NCI-H69 (cell line): ENCODE data around the gene SNCB.

Experiments used
- DNase-seq: peaks from one replicate; lab custom pipeline; 2025; lab: John Stamatoyannopoulos, UW

Gene SNCB

DNA sequence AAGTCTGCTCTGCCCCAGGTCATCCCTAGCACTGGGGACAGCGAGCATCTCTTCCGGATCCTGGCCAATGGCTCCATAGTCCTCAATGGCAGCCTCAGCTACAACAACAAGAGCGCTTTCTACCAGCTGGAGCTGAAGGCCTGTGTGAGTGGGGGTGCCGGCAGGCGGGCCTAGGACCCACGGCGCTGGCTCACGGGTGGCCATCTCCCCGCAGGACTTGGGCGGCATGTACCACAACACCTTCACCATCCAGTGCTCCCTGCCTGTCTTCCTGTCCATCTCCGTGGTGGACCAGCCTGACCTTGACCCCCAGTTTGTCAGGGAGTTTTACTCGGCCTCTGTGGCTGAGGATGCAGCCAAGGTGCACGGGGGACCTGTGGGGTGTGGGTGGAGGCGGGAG, 55.3 kb downstream of the SNCB start:
- DNase-seq, result no peak

DNA sequence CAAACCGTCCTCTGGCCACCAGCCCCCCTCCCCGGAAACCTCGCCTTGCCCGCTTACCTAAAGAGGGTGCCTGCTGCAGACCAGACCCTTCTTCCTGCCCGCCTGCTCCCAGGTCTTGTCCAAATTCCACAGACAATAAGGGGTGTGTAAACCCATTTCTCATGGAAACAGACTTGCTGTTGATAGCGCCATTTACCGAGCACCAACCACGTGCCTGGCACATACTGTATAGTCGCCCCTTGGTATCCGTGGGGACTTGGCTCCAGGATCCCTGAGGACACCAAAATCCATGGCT, 56.1 kb downstream of the SNCB start:
- no peak for DNase-seq

DNA sequence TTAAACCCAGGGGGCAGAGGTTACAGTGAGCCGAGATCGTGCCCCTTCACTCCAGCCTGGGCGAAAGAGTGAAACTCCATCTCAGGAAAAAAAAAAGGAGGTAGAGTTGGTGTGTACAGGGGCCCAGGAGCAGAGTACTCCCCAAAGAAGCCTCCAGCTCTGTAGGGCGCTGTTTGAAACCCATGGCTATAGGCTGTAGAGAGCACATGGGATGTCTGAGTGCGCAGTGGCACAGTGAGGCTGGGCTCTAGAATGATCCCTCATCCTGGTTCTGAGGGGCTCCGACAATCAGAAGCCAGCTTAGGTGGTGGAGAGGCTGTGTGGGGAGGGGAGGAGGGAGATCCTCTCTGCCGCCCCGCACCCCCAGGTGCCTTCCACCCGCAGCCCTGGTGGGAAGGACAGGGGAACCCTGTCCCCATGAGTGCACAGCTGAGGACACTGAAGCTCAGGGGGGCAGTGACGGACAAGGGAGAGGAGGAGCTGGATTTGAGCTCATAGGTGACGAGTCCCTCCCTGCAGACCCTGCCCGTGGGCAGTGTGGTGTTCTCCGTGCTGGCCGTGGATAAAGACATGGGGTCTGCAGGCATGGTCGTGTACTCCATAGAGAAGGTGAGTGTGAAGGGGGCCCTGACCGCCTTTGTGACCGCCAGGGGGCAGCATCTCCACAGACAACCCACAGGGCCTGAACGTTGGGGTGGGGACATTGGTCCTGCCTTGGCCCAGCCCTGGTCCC, 56.6 kb downstream of the SNCB start:
- DNase-seq, result peak; percentile 72
